Prostate gland (tissue), 2 donors: ENCODE results near the gene DMRTC1B.
"Not testable (repeated sequence)": the region's sequence is repeated elsewhere in the genome, so short reads cannot be mapped to it uniquely, and the experiment has no call there.

Source experiments
- POLR2A ChIP-seq: fragments of 450-650 bp; IDR thresholded peaks from one replicate; pipeline ENCODE4 v1.6.1; 2016; ENCODE audit warnings: antibody characterized with exemption, mild to moderate bottlenecking
- TF ChIP-seq, protein P1 (sequence below), 4 experiments: fragments of 200-600 bp in 2 of 4; fragments of 450-650 bp in 2 of 4; sonication (generic) in 2 of 4; IDR thresholded peaks; 1 replicate in 3 of 4; 2 replicates in 1 of 4; pipeline ENCODE4 v1.5.1; 2016 to 2019; ENCODE audit warnings: antibody characterized with exemption in 4 of 4, mild to moderate bottlenecking in 2 of 4, moderate library complexity in 2 of 4

DNA sequence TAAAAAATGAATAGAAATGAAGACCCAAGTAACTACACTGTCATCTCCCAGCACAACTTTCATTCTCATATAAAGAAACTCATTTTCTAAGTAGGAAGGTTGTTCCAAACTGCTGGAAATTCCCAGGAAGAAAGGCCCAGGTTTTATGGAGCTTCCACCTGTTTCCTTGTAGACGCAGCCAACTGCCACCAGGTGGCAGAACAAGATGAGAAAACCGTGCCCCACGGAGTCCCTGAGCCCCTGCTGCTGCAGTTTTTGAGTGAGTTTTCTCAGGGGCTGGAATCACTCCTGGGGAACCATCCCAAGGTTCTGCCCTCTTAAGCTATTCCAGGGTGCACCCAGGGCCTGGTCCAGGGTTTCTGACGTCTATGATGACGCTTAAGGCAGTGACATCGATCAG lies 7.3 kb downstream of the DMRTC1B start:
- TF ChIP-seq POLR2A, result not testable (repeated sequence)
- TF ChIP-seq, protein P1, sequence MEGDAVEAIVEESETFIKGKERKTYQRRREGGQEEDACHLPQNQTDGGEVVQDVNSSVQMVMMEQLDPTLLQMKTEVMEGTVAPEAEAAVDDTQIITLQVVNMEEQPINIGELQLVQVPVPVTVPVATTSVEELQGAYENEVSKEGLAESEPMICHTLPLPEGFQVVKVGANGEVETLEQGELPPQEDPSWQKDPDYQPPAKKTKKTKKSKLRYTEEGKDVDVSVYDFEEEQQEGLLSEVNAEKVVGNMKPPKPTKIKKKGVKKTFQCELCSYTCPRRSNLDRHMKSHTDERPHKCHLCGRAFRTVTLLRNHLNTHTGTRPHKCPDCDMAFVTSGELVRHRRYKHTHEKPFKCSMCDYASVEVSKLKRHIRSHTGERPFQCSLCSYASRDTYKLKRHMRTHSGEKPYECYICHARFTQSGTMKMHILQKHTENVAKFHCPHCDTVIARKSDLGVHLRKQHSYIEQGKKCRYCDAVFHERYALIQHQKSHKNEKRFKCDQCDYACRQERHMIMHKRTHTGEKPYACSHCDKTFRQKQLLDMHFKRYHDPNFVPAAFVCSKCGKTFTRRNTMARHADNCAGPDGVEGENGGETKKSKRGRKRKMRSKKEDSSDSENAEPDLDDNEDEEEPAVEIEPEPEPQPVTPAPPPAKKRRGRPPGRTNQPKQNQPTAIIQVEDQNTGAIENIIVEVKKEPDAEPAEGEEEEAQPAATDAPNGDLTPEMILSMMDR (IDR thresholded peaks at IDR 0.05), result not testable (repeated sequence)
